ENCODE data around the gene CRYGB. TPM values are rescaled to one million over a fixed set of nuclear protein-coding genes. Genes with fewer than 3 reads are reported as not detected.

The CRYGB gene
- total and polyA plus RNA-seq, 2 donors (not counting 3 experiments of a cell fraction or from before 2014, with no cell fraction given), result not detected

DNA sequence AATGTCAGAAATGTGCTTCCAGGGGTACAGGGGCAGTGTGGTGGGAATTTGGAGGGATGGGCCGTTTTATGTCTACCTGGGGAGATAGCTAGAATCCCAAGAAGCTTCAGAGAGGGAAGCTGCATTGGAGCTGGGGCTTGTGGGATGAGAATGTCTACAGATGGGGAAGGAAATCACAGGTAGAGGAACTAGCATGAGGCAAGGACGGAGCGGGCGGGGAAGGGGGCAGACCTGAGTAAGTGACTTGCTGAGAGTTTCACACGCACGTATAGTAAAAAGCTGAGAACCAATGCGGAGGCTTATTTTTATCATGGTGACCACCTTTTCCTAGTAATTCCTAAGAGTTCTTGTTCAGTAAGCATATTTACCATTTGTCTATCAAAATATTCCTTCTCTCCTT lies 37.6 kb upstream of the CRYGB start:
- TF ChIP-seq FOS (IDR thresholded peaks at IDR 0.05; ENCODE audit: borderline replicate concordance, insufficient read depth, low read length), result no peak
- dilution Hi-C loops (cut with MboI; ENCODE audit: extremely low pct_ligation_motif_present, low sequenced_read_pairs) (no loop called here), intact Hi-C loops (cut with micrococcal nuclease) (no loop called here)
- no peak overlapping the region for H2AFZ ChIP-seq (ENCODE audit: low read depth, low read length)
- no peaks in the 10 kb centered on the region for H3K36me3 ChIP-seq (ENCODE audit: control insufficient read depth in 2 of 2, extremely low read depth in 1 of 2, insufficient read depth in 2 of 2, low read length in 2 of 2)
- POLR2A ChIA-PET, result no interaction called here
- no peaks in the 10 kb centered on the region for H4K20me1 ChIP-seq (replicated peaks; ENCODE audit: control insufficient read depth, extremely low read depth, insufficient read depth, low read length)
- no peaks in the 10 kb centered on the region for H3K9me3 ChIP-seq (replicated peaks; ENCODE audit: control insufficient read depth, insufficient read depth, low read length)
- H3K79me2 ChIP-seq (ENCODE audit: control insufficient read depth, insufficient read depth, low read length), result no peaks in the 10 kb centered on the region
- H3K4me3 ChIP-seq (replicated peaks in 1 of 3; ENCODE audit: insufficient read depth in 1 of 3, low read depth in 1 of 3, low read length in 3 of 3), result no peak overlapping the region
- CTCF ChIA-PET, result interaction anchor here (3.7 kb wide), 1 partner anchor 8 kb away, joined by 22 read pairs; no protein-coding TSS in a partner anchor
- no TSS peak for BruUV-seq (replicated peaks)
- DNase-seq (ENCODE audit: low read depth, low spot score), result no peak
- FAIRE-seq, result no peak
- peaks cover 18 to 22% of the 10 kb centered on the region in 2 experiments for H3K27me3 ChIP-seq (ENCODE audit: control insufficient read depth in 2 of 2, insufficient read depth in 2 of 2, low read length in 2 of 2)
- no peak overlapping the region for H3K4me2 ChIP-seq (ENCODE audit: insufficient read depth, low read length)
- no peak overlapping the region for H3K9ac ChIP-seq (replicated peaks; ENCODE audit: extremely low read depth, insufficient read depth, low read length)
- no peaks in the 10 kb centered on the region for H3K9me1 ChIP-seq (replicated peaks; ENCODE audit: control insufficient read depth, extremely low read depth, insufficient read depth, low read length)
- no peaks in the 10 kb centered on the region for H3K4me1 ChIP-seq (ENCODE audit: control insufficient read depth, extremely low read depth, insufficient read depth, low read length)
- no peak overlapping the region for H3K27ac ChIP-seq (ENCODE audit: insufficient read depth, low read depth, low read length)

DNA sequence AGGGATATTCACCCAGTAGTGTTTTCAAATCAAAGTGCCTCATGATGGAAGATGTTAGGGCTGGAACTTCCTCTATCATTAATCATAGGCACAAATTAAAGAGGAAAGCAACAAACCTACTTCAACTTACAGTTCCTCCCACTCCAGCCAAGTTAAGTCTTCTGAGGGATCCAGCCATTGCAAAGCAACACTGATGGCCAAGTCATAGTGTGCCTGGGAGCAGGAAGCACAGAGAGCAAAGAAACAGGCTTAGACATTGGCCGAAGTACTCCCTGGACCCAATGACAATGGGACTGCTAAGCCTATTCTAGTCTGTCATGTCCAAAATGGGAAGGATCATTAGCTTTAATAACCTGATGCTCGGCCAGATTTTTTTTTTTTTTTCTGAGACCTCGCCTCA lies 36.9 kb upstream of the CRYGB start:
- no peaks in the 10 kb centered on the region for H3K36me3 ChIP-seq (ENCODE audit: control insufficient read depth in 2 of 2, extremely low read depth in 1 of 2, insufficient read depth in 2 of 2, low read length in 2 of 2)
- BruUV-seq (replicated peaks), result no TSS peak
- FAIRE-seq (no peak), DNase-seq (ENCODE audit: low read depth, low spot score) (no peak)
- no peaks in the 10 kb centered on the region for H3K4me1 ChIP-seq (ENCODE audit: control insufficient read depth, extremely low read depth, insufficient read depth, low read length)
- POLR2A ChIA-PET, result no interaction called here
- intact Hi-C loops (cut with micrococcal nuclease), result no loop called here
- TF ChIP-seq GATA2 (IDR thresholded peaks at IDR 0.05; ENCODE audit: insufficient read depth, insufficient read length, low read depth, low read length) (no peak), JUN (IDR thresholded peaks at IDR 0.05; ENCODE audit: borderline replicate concordance, insufficient read depth, insufficient read length, low read depth) (no peak), MAX (IDR thresholded peaks at IDR 0.05; ENCODE audit: insufficient read depth, insufficient read length) (no peak), EZH2 (IDR thresholded peaks at IDR 0.05; ENCODE audit: borderline replicate concordance, low read depth, low read length, severe bottlenecking) (no peak), CTCF (IDR thresholded peaks at IDR 0.05; ENCODE audit: extremely low read depth in 1 of 2, insufficient read depth in 1 of 2, low read depth in 1 of 2, low read length in 2 of 2) (no peak), POLR2AphosphoS5 (IDR thresholded peaks at IDR 0.05; ENCODE audit: insufficient read depth, low read depth, low read length) (no peak), MYC (IDR thresholded peaks at IDR 0.05; ENCODE audit: low read depth, low read length) (no peak), FOS (IDR thresholded peaks at IDR 0.05; ENCODE audit: borderline replicate concordance, insufficient read depth, low read length) (no peak), POLR2A (IDR thresholded peaks at IDR 0.05; ENCODE audit: low read depth, low read length) (no peak)
- H3K9me1 ChIP-seq (replicated peaks; ENCODE audit: control insufficient read depth, extremely low read depth, insufficient read depth, low read length), result no peaks in the 10 kb centered on the region
- H2AFZ ChIP-seq (ENCODE audit: low read depth, low read length), result no peak overlapping the region
- no peak overlapping the region for H3K4me3 ChIP-seq (replicated peaks in 1 of 3; ENCODE audit: insufficient read depth in 1 of 3, low read depth in 1 of 3, low read length in 3 of 3)
- no peaks in the 10 kb centered on the region for H4K20me1 ChIP-seq (replicated peaks; ENCODE audit: control insufficient read depth, extremely low read depth, insufficient read depth, low read length)
- H3K27ac ChIP-seq (ENCODE audit: insufficient read depth, low read depth, low read length), result no peak overlapping the region
- CTCF ChIA-PET, result interaction anchor here (3.7 kb wide), 1 partner anchor 8 kb away, joined by 22 read pairs; no protein-coding TSS in a partner anchor
- no peak overlapping the region for H3K4me2 ChIP-seq (ENCODE audit: insufficient read depth, low read length)
- dilution Hi-C loops (cut with MboI; ENCODE audit: extremely low pct_ligation_motif_present, low sequenced_read_pairs), result no loop called here
- H3K27me3 ChIP-seq (ENCODE audit: control insufficient read depth in 2 of 2, insufficient read depth in 2 of 2, low read length in 2 of 2), result peaks cover 18 to 22% of the 10 kb centered on the region in 2 experiments
- no peaks in the 10 kb centered on the region for H3K79me2 ChIP-seq (ENCODE audit: control insufficient read depth, insufficient read depth, low read length)
- H3K9me3 ChIP-seq (replicated peaks; ENCODE audit: control insufficient read depth, insufficient read depth, low read length), result no peaks in the 10 kb centered on the region
- no peak overlapping the region for H3K9ac ChIP-seq (replicated peaks; ENCODE audit: extremely low read depth, insufficient read depth, low read length)

All from endothelial cell of umbilical vein (primary cell).